HG03135 (cell line): ENCODE results near the gene LRP8.

Source experiments
- ATAC-seq: cut with Tn5 transposase; IDR thresholded peaks from one replicate; pipeline ENCODE4 v1.9.1; 2021; ENCODE audit warnings: mild to moderate bottlenecking, moderate library complexity; ENCODE audit not compliant: unreplicated experiment

Gene LRP8

DNA sequence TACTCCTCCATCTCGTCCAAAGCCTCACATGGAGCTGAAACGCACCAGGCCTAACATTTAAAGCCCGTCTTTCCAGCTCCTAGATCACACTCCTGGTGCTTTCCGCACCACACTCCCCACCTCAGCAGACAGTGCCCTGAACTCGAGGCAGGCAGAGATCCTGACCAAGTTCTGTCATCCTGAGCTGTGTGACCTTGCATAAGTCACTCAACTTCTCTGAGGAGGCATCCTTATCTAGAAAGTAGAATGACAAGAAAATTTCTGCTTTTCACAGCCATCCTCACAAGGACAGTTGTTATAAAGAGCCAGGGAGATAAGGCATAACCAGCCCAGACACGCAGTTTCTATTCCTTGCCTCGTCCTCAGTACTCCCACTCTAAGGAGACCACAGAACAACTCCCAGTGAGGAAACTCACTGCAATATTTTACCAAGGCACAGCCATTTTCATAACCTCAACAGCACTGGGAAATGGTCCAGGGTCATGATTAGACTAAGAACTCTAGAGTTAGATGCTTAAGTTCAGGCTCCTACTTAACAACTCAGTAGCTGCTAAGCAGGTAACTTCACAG, 3.1 kb downstream of the LRP8 start:
- no peak for ATAC-seq

DNA sequence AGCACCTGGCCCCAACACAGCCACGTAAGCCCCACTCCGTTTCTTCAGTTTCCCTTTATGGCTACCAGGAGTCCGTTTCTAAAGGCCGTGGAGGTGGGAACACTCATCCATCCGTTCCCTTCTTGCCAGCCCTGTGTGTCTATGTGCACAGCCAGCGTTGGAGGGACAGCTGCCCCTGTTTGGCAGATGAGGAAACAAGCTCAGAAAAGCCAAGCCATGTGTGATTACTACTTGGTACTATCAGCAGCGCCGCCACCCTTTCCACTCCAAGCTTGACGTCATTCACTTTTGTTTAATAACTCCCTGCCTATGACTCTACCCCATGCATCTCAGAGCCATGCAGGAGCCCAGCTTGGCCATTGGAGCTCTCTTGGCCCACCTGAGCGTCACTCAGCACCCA, 3.5 kb downstream of the LRP8 start:
- ATAC-seq, result no peak

DNA sequence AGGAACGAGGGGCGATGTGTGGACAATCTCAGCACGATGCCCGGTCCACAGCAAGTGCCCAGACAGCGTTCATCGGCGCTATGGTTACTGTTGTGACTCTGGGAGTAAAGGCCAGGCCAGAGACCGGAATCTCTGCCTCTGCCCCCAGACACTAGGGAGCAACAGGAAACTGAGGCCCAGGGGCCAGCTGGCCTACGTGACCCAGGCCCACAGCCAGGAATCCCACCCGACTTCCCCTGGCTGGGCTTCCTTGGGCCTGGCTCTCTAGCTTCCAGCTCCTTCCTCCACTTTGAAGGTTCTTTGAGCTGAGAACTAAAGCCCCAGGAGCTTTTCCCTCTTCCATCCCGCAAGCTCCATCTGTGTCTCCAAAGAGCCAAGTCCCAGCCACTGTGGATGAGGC, 4.6 kb downstream of the LRP8 start:
- no peak for ATAC-seq

DNA sequence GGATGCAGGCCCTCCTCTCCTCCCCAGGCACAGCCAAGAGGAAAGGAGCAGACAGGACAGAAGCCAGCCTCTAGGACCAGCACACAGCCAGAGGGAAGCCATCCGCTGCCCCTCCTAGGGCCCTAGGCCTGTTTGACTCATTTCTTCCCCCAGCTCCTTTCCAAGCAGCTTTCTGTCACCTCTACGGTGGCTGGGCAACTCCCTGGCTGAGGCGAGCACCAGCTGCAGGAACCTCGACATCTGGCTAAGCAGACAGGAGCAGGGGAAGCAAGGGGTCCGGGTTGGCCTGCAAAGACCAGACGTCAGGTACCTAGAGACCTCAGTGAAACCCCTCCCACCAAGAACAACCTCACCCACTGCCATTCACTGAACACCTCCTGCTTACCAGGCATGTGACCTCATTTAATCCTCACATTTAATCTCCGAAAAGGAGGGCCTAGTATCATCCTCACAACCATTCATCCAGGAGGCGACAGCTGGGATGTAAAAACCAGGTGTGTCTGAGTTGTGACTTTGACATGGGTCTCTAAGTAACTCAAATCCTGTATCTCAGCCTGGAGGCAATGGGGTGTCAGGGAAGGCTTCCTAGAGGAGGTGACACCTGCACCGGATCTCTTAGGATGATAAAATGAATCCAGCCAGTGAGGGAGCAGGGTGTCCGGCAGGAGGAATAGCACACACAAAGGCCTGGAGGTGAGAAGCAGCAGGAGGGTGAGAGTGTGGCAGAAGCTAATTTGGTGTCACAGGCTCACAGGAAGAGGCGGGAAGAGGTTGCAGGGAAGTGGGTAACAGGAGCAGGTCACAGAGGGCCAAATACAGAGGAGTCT, 5.9 kb downstream of the LRP8 start:
- no peak for ATAC-seq

DNA sequence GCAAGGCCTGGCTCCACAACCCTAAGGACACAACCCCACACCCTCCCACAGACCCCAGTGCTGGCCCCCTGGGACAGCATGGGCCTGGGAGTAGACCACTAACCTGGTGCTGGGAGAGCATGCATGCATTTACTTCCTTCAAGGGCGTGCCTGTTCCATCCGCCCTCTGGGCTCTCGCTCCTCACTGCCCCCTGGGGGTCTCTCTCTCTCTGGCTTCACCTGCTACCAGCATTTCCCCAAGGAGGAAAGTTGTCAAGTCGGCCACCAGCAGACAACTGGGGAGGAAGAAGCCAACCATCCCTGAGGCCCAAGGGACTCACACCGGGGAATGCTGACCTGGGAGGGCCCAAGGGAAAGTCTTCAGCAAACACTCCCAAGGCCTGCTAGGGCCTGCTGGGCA, 6.5 kb downstream of the LRP8 start:
- ATAC-seq, result no peak

DNA sequence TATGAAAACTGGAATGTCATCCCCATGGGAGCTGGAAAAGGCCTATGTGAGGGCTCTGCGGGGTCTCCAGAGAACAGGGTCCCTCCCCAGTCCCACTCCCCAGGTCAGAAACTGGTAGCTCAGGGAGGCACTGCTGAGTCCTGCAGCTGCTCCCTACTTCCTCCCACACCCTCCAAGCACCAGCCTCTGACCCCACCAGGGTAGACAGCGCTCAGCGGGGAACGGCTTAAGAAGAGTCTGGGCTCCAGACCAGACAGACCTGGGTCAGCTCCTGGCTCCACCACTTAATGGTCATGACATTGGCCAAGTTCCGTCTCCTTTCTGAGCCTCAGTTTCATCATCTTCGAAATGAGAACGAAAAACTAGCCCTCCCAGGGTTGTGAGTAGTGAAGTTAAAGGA, 7.2 kb downstream of the LRP8 start:
- ATAC-seq, result no peak

DNA sequence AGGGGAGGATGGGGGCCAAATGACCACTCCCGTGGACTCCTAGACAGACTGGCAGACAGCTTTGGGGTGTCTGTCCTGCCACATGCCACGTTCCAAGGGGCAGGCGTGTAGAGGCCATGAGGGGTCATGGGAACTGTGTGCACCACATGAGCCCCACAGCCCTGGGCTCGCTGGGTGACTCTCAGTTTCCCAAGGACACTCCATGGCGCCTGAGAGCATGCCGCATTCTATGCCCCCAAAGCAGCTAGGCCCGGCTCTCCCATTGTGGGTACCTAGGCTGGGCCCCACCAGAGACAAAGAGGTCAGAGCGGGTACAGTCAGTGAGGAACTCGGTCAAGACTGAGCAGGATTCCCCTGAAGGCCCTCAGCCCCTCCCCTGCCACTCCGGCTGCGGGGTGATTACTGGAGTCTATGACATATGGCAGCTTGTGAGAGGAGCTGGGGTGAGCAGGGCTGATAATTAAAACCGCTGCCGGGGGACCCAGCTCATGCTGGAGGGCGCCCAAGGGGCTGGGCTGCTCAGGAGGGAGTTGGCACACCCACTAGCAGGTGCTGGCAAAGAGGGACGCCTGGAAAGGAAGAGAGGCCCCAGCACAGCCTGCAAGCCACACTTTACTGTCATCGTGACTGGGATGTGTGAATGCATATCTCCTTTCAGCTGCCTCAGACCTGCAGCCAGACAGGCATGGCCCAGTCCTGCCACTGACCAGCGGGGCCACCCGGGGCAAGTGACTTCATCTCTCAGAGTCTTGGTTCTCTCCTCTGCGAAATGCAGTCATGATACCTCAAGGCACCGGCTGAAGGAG, 8.4 kb downstream of the LRP8 start:
- ATAC-seq, result no peak

DNA sequence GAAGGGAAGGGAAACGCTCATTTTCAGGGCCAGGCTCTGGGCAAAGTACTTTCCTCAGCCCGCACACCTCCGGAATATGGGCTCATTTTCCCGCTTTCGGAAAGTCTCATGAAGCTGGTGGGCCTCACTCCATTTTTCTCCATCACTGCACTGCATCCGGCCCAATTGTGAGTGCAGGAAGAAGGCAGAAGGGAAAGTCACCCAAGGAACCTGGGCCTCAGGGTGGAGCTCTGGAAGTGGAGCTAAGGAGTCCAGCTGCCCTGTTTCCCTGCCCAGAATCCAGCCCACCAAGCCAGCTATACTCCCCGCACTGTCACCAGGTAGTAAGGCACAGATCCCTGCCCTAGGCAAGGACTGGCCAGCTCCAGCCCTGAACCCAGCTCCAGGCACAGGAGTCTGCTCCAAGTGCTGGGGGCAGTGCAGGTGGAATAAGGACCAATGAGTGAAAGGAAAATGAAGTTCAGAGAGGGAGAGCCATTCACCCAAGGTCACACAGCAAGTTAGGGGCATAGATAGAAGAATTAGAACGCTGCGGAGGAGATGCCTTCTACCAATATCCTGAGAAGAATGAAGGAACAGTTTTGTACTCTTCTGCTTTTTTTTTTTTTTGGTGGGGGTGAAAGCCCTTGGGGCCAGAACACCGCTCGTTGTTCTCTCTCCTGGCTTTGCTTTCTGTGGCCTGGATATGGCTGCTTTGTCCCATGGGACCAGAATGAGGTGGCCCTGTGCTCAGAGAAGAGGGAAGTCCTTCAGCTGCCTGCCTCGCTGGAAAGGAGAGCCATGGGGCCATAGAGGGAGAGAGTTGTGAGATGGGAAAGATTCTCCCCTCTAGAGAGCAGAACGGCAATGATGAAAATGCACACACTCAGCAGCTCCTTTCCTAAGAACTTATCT, 10.0 kb downstream of the LRP8 start:
- no peak for ATAC-seq

DNA sequence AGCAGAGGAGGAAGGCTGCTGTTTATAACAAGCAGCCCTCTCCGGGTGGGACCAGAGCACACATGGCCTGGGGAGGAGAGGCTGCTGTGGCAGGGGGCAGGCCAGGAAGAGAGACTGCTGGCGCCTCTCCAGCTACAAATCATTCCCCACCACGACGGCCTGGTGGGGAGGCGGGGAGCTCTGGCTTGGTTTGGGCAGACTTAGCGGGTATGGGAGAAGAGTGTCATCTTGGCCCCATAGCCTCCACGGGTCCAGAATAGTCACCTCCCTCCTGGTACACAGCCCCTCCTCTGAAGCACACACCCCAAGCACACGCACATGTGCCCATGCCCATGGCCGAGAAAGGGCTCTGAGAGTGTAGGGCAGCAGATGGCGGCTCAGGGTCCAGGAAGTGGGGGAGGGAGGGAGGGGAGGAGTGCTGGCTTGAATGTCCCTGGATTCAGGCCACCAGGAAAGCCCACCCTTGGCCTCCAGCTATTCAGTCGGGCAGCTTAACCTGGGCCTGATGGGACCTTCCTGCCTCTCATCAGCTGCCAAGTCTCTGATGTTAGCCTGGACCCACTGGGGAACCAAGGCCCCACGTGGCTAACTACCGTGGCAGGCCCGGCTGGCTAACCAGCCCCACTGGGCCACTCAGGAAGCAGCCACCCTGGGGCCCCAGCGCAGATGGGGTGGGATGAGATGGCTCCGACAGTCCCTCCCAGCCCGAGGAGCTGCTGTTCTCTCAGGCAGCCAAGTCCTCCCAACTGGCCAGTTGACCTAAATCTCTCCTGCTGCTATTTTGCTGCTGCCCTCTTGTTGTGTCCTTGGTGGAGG, 10.9 kb downstream of the LRP8 start:
- ATAC-seq, result no peak

DNA sequence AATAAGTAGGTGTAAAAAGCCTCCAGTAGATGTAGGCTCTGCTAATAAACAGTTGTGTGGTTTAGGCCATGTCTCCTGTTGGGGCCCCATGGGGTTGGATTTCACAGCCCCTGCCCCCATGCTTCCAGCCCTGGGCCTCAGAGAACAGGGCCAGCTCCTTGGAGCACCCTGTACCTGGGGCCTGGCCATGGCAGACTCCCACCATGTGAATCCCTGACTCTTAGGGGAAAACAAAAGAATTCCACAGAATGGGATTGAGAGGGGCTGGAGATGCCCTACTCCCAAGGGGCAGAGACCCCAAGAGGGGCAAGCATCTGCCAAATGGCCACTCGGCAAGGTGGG, 11.5 kb downstream of the LRP8 start:
- ATAC-seq, result no peak

DNA sequence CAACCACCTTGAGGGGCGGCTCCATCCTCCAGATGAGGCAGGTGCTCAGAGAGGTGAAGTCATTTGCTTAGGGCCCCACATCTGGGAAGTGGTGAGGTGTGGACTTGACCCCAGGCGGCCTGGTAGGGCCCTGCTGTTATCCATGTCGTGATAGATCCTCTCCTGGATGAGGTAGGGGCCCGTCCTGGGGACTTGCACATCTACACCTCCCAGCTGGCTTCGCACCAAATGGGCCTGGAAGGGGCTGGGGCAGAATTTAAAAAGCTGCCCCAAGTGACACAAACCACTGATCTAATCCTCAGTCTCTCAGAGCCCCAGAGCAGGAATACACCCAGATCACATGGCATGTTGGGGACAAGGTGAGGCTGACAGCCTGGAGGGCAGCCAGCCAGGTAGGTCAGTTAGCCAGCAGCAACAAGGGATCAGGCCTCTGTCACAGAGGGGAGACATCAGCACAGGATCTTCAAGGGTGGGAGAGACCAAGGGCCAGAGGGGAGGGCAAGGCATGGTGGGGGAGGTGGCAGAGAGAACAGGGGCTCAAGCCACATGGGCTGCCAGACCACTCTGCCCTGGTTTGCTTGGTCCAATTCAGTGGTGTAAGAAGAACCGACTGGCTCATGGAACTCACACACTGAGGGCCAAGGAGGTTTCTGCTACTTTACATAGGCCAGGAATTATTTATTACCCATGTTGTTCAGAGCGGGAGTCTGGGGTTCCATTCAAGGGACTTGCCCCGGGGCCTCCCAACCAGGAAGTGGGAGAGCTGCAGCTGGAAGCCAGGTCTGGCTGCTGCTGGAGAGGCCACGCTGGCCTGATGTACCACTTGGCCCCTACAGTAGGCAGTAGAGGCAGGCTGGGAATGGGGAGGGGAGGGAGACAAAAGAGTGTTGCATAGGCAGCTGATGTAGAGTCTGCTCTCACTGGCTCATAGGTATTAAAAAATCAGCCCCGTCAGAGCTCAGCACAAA, 12.1 kb downstream of the LRP8 start:
- ATAC-seq, result no peak

DNA sequence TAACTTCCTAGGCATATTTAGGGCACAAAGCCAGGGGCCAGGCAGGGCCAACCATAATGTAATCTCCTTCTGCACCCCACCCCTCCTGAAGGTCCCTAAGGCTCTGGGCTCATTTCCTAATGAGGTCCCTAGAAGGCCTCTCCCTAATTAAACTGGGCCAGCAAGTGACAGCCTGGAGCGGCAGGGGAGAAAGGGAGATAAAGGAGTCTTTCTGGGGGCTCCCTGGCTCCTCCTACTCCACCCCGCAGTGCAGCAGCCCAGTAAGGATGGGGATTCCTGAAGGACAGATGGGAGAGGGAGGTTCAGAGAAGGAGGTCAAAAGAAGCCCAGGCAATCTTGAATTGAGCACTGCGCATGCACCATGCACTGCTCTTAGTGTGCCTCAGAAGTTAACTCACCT, 12.8 kb downstream of the LRP8 start:
- no peak for ATAC-seq

DNA sequence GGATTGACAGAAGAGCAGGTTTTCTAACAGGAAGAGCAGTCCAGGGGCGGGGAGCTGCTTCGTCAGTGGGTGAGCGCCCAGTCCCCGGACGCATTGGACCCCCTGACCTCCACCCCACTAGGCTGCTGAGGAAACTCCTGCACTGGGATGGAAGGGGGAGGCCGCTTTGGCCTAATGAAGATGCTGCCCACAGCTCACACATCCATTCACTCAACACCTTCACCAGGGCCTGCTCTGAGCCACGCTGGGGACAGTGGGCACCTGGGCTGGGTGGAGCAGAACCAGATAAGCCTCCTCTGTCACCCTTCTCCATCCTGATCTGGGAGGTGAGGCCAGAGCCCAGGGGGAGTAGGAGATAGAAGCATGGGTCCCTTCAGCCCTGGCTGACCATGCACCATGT, 13.3 kb downstream of the LRP8 start:
- no peak for ATAC-seq

DNA sequence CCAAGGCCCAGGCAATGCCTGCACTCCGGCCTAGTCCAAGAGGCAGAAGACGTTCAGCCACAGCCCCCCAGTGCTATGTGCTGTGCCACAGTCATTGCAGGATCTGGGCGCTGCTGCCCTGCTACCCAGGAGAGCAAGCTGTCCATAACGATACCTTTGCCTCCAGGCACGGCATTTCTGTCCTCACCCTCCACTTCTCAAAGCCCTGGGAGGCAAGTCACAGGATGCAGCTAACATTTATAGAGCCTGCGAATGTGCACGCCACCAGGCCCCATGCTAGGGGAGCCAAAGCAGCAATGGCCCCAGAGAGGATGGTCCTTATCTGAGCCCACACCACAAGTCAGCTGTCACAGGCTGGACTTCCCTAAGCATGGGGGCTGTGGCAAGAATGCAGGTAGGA, 13.8 kb downstream of the LRP8 start:
- ATAC-seq, result no peak

DNA sequence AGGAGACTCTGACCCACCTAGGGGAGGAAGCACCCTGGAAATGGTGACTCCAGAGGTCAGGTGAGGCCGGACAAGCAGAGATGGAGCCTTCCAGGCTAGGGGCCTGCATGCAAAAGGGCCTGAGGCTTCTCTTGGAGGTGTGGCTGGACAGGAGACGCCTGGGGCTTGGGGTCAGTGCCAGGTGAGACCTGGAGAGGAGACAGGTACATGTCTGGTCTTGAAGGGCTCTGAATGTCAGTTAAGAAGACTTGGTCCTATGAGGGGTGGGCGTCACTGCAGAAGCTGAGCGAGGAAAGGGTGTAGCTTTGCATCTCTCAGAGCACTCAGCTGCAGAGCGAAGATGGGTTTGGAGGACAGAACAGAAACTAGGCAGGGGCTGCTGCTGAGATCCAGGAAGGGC, 14.3 kb downstream of the LRP8 start:
- ATAC-seq, result no peak

DNA sequence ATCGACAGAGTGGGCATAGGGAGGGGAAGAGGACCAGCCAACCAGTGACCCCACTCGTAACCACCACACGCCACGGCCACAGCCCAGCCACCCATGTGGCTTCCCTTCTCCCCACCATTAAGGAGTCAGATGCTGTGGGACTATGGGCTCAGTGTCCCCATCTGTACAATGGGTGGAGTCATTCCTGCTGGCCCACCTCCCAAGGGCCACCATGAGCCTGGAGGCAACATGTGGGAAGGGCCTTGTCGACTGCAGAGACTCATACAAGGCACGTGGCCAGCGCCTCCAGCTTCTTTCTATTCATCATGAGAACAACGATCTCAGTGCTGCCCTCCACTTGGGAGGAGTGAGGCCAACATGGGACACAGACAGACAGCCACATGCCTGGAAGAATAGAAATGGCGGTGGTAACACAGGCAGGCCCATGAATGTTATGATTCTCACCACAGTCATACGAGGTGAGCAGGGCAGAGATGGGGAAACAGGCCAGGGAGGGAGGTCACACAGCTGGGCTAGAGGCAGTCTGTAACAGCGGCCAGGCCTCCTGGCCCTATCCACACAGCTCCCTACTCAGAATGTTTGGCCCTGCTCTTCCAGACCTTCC, 16.1 kb downstream of the LRP8 start:
- no peak for ATAC-seq

DNA sequence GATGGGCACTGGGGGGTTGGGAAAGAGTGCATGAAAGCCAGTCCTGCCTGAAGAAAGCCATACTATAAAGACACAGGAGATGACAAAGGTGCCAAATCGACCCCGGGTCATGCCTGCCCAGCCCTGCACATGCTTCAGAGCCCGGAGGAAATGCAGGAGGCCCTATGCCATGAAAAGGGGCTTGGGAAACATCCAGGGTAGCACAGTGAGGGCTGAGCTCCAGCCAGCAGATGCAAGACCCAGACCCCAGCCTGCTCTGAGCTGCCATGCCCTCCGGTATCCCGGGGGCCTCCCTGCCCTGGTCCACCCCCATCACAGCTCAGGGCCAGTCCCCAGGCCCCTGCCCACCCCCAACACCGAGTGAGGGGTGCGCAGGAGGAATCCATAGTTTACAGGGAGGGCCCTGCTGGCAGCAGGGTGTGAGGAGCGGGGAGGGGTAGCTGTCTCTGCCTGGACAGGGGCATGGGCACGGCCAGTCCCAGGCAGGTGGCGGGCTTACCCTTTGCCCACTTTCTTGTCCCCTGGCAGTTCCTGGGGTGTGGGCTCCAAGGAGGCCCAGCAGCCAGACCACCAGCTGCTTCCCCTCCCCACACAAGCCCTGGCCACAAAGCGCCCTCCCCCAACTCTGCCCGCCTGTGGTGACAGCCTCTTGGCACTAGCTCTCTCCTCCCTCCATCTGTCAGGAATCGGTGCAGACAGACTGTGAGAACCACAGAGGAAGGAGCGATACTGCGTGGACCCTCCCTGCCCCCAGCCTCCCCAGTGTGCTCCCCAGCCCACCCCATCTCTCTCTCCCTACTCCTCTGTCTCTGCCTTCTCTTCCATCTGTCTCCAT, 16.8 kb downstream of the LRP8 start:
- ATAC-seq, result no peak

DNA sequence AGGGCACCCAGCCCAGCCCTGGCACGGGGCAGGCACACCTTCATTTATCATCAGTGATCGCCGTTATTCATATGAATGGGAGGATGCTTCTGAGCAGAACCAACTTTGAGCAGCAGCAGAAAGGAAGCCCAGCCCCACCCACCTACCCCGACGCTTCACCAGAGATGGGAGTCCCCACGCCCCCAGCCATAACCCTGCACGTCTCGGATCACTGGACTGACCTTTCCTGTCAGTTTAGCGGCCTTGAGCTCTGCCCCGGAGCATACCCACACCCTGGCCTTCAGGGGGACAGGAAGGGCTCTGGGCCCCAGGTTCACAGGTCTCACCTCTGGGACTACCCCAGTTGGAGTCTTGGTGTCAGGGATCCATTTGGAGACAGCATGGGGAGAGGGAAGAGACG, 18.1 kb downstream of the LRP8 start:
- no peak for ATAC-seq
